GM20000 (cell line): Measurements from ENCODE around the gene KRT31.

Source experiments
- DNase-seq: peaks from one replicate; pipeline ENCODE4 v3.0.0; 2012; ENCODE audit warnings: low spot score
- CTCF ChIP-seq: IDR thresholded peaks from 2 replicates; pipeline ENCODE4 v1.5.1; 2012; ENCODE audit warnings: mild to moderate bottlenecking, control low read depth; ENCODE audit errors: extremely low read depth, missing control alignments

KRT31 gene

GRCh38 chr17:41417127-41417526 lies 19.7 kb upstream of the KRT31 start:
- no peak for DNase-seq
- TF ChIP-seq CTCF: no peak

GRCh38 chr17:41416479-41416878 lies 19.1 kb upstream of the KRT31 start:
- no peak for DNase-seq
- TF ChIP-seq CTCF: no peak

DNA sequence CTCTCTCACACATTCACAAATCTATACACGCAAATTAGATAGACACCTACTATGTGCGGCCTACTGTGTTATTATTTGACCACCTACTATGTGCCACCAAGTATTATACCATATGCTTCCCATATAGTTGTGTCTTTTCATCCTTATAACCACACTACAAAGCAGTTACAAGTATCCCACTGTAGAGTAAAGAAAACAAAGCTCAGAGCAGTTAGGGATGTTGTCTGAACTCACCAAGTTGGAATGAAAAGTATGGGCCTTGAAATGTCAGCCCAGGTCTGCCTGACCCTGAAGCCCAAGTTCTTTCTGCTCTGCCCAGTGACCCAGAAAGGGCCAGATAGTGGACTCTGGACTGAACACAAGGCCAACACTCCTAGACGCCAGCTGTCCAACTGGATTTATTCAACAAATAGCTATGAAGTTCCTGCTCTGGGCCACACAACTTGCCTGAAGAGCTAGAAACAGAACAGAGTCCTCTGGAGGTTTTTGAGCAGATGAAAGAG lies 18.5 kb upstream of the KRT31 start:
- no peak for TF ChIP-seq CTCF
- no peak for DNase-seq

GRCh38 chr17:41415411-41415810 lies 18.0 kb upstream of the KRT31 start:
- TF ChIP-seq CTCF: no peak
- DNase-seq: no peak

- TF ChIP-seq CTCF: no peak
- no peak for DNase-seq
Measured at GRCh38 chr17:41413982-41414381, 16.6 kb upstream of the KRT31 start.

DNA sequence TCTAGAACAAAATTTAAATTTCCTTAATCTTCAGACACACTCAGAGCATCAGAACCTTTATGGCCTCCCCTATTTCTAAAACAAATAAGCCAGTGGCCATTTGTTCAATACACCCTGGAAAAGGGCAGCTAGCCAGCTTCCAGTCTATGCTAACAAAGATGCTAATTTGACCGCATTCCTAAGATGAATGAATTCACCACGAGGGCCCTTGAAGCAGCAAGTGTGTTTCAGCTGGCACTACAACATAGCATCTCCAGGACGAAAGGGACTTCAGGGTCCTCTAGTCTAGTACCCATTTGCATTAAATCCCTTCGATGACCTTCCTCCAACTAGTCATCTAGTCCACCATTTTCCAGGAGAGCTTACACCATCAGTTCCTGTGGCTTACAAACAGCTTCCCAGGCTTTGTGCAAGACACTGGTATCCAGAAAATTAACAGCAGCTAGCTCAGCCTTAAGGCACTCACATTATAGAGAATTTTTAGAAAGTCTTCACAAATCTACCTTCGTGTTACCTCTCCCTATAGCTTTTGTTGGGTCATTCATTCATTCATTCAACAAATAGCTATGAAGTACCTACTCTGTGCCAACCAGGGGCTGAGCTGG lies 16.0 kb upstream of the KRT31 start:
- no peak for DNase-seq
- TF ChIP-seq CTCF: no peak

- DNase-seq: no peak
- no peak for TF ChIP-seq CTCF
Measured at GRCh38 chr17:41411072-41411840, 13.8 kb upstream of the KRT31 start.
